NCI-H82 treated with DMSO at 0.1 percent for 48 hours (cell line): ENCODE data around the gene LILRB3.
"Not testable (repeated sequence)": the region's sequence is repeated elsewhere in the genome, so short reads cannot be mapped to it uniquely, and the experiment has no call there.

Experiments
- DNase-seq: peaks from one replicate; lab custom pipeline; 2025; ENCODE audit not compliant: unreplicated experiment; lab: John Stamatoyannopoulos, UW

LILRB3 gene

DNA sequence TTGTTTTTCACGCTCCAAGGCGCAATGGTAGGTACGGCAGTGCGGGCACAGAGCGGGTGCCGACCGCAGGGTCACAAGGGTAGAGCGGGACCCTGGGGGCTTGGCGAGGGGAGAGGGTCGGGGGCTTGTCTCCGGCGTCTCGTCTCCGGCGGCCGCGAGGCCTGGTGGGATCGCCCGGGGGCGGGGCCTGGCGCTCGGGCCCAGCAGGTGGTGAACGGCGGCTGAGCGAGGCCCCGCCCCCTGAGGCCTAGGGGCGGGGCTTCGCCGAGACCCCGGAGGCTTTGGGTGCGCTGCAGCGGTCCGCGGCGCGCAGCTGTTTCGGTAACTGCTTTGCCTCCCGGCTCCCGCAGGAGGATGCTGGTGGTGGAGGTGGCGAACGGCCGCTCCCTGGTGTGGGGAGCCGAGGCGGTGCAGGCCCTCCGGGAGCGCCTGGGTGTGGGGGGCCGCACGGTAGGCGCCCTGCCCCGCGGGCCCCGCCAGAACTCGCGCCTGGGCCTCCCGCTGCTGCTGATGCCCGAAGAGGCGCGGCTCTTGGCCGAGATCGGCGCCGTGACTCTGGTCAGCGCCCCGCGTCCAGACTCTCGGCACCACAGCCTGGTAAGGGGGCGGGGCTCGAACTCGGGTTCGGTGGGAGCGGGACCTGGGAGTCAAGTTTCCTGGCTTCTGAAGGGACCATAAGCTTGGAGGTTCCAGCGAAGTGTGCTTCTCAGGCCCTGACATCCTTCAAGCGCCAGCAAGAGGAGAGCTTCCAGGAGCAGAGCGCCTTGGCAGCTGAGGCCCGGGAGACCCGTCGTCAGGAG lies 31.6 kb downstream of the LILRB3 start, which contains the start of gene TSEN34:
Gene TSEN34 (plus strand): TSS at position 298 of the 800 bp plus-strand sequence. CDS start 57 bp downstream, at position 355.
- peak; percentile 32 for DNase-seq

DNA sequence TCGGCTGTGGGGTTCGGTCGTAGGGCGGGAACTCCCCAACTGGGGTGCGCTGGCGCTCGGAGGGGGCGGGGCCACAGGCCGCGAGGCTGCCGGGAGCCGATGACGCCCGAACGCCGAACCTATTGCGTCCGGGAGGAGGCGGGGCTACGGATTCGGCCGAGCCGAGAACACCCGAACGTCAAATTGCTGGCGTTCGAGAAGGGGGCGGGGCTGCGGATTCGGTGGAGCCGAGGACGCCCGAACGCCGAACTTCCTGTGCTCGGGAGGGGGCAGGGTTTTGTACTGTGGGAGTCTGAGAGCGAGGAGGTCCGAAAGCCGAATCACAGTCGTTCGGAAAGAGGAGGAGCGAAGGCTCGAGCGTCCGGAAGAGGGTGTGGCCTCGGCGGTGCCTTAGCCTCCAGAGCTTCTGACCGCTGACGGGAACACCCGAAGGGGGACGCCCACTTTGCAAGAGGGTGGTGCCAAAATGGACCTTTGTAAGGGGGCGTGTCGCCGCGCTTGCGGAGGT lies 32.2 kb downstream of the LILRB3 start:
- peak; percentile 95 for DNase-seq

DNA sequence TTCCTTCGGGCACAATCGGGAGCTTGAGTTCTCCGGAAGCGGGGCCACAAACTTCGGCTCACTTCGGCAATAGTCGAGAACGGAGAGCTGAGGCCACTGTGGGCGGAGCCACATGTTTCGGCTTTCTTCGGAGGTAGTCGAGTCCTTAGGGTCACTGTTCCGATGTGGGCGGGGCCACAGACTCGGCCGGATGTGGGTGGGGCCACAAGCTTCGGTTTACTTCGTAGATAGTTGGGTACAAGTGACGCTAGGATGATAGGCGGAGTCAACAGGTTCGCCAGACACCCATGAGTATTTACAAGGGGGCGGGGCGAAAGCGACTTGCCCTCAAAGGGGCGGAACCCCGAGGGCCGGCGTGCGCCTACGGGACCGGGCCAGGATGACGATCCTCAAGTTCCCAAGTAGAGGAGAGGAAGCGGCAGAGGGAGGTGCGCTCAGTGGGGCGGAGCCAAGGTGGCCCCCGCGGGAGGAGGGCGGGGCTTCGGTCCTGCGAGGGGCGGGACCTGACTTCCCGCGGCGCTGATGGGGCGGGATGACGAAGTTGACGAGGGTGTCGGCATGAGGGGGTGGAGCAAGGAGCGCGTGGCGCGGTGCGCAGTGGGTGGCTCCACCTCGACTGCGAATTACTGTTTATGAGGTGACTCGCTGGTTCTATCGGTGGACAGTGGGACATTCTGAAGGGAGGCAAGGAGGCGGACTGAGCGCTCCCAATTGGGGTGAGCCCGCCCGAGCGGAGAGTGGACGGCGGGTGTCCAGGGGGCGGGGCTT lies 32.9 kb downstream of the LILRB3 start:
- DNase-seq: peak; percentile 100

DNA sequence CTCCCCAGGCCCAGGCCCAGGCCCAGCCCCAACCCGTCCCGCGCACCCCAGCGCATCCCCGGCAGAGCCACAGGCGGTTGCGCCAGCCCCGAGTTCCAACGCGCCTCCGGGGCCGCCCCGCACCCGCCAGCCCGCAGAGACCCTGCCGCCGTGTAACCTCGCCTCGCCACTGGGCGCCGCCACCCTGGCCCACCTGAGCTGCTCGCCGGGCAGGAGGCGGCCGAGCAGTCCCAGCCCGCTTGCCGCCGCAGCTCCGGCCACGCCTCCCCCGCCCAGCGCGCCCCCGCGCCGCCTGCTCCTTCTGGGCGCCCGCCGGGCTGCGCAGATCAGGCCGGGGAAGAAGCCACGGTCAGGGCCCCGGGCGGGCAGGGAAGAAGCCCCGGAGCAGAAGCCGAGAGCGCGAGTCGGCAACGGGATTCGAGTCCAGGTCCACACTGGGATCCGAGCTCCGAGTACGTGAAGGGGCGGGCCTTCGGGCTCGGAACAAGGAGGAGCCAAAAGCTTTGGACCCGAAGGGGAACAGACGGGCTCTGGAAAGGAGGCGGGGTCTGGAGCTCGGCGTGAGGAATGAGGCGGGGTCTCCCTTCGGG lies 33.6 kb downstream of the LILRB3 start, which contains the start of gene MBOAT7:
Gene MBOAT7 (minus strand): TSS at position 436 of the 590 bp plus-strand sequence. CDS start 1,072 bp downstream, outside the sequence.
- no peak for DNase-seq

DNA sequence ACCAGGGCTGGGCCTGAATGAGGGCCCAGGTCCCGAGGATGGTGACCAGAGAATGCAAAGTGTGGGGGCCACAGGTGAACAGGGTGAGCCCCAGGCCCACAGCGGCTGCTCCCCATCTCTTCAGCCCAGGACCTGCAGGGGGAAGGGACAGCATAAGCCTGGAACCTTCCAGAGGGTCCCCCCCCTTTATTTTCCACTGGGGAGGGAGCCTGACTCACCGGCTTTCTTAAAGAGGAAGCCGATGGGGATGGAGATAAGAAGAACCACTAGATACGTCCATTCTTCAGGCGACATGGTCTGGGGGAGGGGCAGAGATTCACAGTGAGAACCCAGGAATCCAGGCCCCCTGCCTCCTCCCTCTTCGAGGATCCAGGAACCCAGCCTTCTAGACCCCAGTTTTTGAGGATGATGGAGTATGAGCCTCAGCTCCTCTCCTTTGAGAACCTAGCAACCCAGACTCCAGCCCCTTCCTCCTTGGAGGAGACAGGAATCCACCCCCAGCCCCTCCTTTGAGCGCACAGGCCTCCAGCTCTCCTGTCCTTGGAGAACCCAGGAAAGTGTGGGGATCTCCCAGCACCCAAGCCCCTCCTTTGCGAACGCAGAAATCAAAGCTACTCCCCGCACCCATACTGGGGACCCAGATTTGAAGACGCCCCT lies 34.5 kb downstream of the LILRB3 start:
- DNase-seq: no peak

DNA sequence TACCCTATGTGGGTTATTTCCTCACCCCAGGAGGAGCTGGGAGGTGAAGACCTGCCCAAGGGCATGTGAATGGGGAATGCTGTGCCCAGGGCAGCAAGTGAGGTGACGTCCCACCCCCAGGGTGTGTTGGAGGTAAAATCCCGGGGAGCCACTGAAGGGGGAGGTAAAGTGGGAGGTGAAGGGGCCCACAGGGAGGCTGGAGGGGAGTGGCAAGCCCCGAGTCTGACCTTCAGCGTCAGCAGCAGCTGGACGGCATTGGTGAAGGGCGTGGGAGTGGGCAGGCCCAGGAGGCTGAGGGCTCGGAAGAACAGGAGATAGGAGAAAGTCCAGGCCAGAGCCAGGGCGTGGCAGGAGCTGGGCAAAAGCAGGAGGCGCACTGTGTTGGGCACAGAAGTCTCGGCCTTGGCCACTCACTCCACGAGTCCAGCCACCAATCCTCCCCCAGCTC lies 35.8 kb downstream of the LILRB3 start:
- no peak for DNase-seq

DNA sequence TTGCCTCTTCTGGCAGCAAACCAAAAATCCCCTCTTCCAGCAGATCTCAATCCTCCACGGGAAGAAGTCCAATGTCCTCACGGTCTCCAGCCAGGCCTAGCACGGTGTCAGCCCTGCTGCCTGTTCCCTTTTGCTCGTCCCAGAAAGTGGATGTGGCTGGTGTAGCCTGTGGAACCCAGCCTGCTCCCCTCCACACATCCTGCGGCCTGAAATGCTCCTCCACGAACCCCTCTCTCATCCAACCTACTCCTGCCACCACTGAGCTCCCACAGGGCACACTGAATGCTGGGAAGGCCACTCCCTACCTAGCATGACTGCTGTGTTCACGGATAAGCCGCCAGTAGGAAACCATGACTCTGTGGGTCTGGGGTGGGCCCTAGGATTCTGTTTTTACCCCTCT lies 36.5 kb downstream of the LILRB3 start:
- DNase-seq: no peak

DNA sequence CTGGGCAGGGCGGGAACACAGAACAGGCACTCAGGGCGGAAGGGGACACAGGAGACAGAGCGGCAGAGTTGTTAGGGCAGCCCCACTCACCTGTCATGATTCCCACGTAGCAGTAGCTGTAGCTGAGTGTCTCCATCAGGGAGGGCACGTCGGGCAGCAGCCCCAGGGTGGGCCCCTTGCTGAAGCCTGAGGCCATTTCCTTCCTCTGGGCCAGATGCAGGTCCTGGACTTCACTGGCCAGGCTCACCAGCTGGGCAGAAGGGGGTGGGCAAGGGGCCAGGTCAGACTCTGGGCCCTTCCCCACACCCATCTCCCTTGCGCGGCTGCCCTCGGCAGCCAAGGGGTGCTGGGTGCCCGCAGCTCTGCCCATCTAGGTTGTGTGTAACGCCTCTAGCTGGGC lies 39.4 kb downstream of the LILRB3 start:
- DNase-seq: no peak

DNA sequence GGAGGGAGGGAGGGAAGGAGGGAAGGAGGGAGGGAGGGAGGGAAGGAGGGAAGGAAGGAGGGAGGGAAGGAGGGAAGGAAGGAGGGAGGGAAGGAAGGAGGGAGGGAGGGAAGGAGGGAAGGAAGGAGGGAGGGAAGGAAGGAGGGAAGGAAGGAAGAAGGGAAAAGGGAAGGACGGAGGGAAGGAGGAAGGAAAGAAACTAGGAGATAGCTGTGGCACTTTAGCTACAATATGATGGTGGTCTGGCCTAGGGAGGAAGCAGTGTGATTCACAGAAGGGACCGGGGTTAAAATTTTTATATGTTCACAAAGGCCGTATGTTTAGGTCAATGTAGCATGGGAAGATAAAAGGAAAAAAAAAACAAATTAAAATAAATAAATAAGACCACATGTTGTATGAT lies 40.9 kb downstream of the LILRB3 start:
- not testable (repeated sequence) for DNase-seq

DNA sequence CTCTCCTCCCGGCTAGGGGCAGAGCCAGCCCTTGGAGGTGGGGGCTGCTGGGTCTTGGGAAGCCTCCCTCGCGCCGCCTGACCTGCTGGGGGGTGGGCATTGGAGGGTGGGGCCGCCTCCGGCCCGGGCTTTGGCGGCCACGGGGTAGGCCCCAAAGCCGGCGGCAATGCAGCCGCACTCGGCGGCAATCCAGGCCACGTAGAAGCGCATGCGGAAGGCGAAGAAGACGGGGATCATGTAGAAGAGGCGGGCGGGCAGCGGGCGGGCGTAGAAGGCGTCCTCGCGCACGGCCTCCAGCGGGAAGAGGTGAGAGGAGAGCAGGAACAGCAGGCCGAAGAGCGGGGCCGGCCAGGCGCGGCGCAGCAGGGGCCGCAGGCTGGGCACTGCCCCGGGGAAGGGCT lies 42.1 kb downstream of the LILRB3 start:
- DNase-seq: no peak

DNA sequence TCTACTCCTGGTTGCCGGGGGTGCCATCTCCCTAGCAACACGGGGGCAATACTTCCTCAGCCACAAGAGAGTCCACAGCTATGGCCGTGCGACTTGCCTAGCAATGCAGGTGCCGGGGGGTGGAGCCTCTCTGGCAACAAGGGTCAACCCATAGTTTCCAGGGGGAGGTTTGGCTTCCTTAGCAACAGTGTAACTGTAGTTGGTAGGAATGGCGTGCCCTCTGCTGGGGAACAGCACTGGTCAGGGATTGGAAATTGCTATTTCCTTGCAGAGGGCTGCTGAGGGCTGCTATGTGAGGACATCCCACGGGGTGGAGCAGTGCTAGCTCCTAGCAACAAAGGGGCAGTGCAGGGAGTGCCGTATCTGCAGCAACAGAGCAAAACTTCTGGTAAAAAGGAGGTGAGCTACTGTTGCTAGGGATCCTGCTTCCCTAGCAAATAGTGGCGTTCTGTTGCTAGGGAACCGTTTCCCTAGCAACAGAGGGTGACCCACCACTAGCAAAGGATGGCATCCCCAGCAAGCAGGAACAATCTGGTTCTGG lies 42.8 kb downstream of the LILRB3 start:
- no peak for DNase-seq

DNA sequence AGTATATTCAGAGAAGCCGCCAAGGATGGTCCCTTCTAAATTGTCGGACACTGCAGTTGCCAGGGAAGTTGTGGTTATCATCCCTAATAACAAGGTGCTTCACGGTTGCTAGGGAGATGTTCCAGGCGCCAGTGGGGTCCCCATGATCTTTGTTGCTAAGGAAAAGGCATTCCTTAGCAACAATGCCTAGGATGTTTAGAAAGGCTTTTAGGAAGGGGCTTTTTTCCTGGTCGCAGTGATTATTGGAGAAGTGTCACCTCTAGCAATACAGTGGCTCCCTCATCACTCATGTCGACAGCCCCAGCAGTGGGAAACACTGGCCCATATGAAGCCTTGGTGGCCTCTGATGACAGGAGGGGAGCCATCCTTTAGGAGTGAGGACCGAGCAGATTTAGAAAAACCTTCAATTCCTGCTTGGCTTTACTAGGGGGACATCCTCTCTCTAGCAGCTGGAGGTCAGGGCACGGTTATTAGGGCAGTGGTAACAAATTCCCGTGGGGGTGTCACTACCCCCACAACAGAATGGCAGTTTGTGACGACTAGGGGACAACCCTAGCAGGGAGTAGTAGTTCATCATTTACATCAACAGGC lies 43.5 kb downstream of the LILRB3 start:
- no peak for DNase-seq

DNA sequence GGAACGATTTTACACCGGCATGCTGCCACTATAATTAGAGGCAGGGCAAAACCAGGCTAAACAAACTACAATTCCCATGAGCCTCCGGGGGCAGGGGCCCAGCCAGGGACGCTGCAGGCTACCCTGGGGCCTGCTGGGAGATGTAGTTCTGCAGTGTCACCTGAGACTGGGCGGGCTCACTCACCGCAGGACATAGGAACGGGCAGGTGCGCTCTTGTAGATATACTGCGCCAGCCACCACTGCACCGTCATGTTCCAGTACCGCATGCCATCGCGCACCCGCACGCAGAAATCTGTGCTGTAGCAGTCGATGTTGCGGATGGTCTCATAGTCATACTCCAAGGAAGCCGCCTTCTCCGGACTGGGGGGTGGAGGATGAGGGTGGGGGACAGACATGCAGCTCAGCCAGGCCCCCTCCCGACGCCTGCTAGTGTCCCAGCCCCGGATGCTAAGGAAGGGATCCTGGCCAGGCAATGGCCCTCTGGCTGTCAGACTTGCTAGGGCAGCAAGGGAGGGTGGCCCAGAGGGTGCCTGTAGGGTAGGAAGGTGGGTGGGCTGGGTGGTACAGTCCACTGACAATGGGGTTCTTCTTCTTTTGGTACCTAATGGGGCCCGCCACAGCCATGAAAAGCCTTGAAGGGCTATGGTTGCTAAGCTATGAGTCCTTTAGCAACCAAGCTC lies 44.1 kb downstream of the LILRB3 start:
- DNase-seq: no peak

DNA sequence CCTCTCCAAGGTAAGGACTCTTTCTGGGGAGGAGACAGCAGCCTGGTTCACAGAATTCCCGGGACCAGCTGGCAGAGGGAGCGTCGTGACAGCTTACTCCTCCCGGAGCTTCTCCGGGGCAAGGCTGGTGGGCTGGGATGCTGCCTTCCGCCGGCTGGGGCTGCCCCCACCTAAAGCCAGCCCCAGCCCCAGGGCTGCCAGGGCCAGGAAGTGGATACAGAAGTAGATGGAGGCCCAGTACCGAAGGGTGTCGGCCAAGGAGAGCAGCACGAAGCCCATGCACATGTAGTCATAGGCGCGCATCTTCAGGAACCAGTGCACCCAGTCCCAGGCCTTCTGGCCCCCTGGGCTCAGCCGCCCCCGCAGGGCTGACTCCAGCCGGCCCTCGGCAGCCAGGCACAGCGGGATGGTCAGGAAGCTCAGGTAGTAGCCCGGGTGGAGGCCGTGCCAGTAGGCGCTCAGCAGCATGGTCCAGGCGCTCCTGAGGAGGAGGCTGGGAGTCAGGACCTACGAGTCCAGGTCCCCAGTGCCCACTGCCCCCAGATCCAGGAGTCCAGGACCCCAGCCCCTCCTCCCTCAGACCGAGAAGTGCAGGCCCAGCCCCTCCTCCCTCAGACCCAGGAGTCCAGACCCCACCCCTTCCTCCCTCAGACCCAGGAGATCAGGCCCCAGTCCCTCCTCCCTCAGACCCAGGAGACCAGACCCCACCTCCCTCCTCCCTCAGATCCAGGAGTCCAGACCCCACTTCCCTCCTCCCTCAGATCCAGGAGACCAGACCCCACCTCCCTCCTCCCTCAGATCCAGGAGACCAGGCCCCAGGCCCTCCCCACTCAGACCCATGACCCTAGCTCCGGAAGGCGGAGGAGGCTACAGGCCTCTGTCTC lies 48.6 kb downstream of the LILRB3 start:
- no peak for DNase-seq

DNA sequence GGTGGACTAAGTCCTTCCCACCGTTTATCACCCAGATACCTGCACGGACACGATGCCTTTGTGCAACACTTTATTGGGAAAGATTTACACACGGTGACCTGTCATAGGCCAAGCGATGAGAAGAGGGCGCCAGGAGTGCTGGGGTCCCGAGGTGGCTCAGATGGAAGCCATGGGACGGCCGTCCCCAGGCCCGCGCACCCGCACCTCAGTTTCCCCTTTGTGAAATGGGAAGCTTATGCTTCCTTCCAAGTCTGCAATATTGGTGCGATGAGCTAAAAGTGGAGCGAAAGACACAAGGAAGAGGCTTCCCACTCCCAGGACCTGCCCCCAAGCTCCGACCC lies 49.5 kb downstream of the LILRB3 start:
- no peak for DNase-seq

DNA sequence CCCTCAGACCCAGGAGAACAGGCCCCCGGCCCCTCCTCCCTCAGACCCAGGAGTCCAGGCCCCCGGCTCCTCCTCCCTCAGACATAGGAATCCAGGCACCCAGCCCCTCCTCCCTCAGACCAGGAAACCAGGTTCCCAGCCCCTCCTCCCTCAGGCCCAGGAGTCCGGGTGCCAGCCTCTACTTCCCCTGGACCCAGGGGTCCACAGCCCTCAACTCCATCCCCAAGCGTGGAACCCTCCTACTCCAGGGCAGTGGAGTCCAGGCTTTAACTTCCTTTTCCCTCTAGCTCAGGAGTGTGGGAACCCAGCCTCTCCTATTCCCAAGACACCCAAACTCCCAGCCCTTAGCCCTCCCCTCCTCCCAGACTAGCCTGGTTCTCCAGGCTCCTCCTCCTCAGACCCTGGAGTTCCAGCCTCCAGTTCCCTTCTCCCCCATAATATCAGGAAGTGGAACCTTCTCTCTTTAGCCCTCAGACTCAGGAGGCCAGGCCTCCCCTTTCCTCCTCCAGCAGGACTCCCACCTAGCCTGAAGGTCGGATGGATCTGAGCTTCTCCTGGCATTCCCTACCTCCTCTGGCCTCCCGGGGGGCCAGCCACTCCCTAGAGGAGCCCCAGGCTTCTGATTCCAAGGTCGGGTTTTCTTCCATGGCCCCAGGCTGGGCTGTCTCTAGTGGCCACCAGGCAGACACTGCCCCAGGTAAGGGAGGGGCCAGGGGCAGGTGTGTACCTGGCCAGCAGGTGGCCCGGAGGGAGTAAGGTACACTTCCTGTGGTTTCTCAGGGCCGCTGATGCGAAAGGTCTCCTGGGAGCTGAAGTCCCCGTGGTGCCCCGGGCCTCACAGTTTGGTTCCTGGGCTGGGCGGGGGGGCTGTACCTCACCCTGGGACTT lies 50.1 kb downstream of the LILRB3 start, which contains the start of gene TMC4:
Gene TMC4 (minus strand): TSS at position 690 of the 888 bp plus-strand sequence. CDS start 43 bp downstream, at position 647.
- no peak for DNase-seq

DNA sequence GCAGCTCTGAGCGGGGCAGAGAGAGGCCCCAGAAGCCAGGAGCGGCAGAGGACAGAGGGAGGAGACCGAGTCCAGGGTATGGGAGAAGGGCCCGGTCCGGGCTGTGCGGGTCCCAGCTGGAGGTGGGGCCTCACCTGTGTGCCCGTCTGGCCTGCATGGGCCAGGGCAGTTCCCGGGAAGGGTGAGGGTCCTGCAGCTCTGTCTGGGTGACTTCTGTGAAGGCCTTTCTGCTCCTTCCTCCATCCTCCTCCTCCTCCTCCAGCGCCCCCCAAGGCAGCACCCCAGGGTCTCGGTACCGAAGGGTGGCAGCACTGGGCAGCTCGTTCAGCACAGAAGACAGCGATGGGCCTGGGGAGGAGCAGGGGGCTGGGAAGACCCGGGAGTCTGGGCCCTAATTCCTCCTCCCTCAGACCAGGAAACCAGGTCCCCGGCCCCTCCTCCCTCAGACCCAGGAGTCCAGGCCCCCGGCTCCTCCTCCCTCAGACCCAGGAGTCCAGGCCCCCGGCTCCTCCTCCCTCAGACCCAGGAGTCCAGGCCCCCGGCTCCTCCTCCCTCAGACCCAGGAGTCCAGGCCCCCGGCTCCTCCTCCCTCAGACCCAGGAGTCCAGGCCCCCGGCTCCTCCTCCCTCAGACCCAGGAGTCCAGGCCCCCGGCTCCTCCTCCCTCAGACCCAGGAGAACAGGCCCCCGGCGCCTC lies 50.9 kb downstream of the LILRB3 start:
- not testable (repeated sequence) for DNase-seq
